Neural progenitor cell (in vitro differentiated cells): Measurements from ENCODE around the gene AIMP1. TPM values are rescaled to one million over a fixed set of nuclear protein-coding genes. Genes with fewer than 3 reads are reported as not detected.

Source experiments
- DNase-seq: peaks from one replicate; pipeline ENCODE4 v3.0.0-alpha.2; 2016; ENCODE audit warnings: low spot score
- H2AFZ ChIP-seq: fragments of 200-600 bp; sonication (generic); replicated peaks from 2 replicates; pipeline ENCODE4 v1.6.1; 2016; ENCODE audit warnings: antibody characterized with exemption
- H3F3A ChIP-seq: fragments of 200-600 bp; sonication (generic); 2 replicates; pipeline ENCODE4 v1.6.1; 2016; ENCODE audit warnings: antibody characterized with exemption, low read depth
- H3K27ac ChIP-seq: fragments of 200-600 bp; sonication (generic); 2 replicates; pipeline ENCODE4 v1.5.1; 2016; ENCODE audit warnings: mild to moderate bottlenecking
- H3K27me3 ChIP-seq: fragments of 200-600 bp; sonication (generic); 2 replicates; pipeline ENCODE4 v1.6.1; 2016; ENCODE audit warnings: mild to moderate bottlenecking, moderate library complexity
- H3K36me3 ChIP-seq: fragments of 200-600 bp; sonication (generic); 2 replicates; pipeline ENCODE4 v1.5.1; 2016
- H3K4me1 ChIP-seq: fragments of 200-600 bp; sonication (generic); 2 replicates; pipeline ENCODE4 v1.6.1; 2016; ENCODE audit warnings: mixed run types
- H3K4me2 ChIP-seq: fragments of 200-600 bp; sonication (generic); 2 replicates; pipeline ENCODE4 v1.6.1; 2016
- H3K4me3 ChIP-seq: fragments of 200-600 bp; sonication (generic); 2 replicates; pipeline ENCODE4 v1.5.1; 2016
- H3K79me2 ChIP-seq: fragments of 200-600 bp; sonication (generic); 2 replicates; pipeline ENCODE4 v1.6.1; 2016; ENCODE audit warnings: low read depth
- H3K9ac ChIP-seq: fragments of 200-600 bp; sonication (generic); 2 replicates; pipeline ENCODE4 v1.6.1; 2016
- H3K9me3 ChIP-seq: fragments of 200-600 bp; sonication (generic); 2 replicates; pipeline ENCODE4 v1.5.1; 2016; ENCODE audit warnings: low read depth
- H4K20me1 ChIP-seq: fragments of 200-600 bp; sonication (generic); 2 replicates; pipeline ENCODE4 v1.6.1; 2016; ENCODE audit warnings: low read depth
- H3K27ac Mint-ChIP-seq: 3 replicates; pipeline ENCODE4 v1.8.0; 2021; ENCODE audit warnings: mixed read lengths
- H3K27me3 Mint-ChIP-seq: 2 replicates; pipeline ENCODE4 v1.8.0; 2022; ENCODE audit warnings: low read depth, mild to moderate bottlenecking, inconsistent platforms, moderate library complexity, mixed read lengths; ENCODE audit not compliant: insufficient read depth
- H3K36me3 Mint-ChIP-seq: 3 replicates; pipeline ENCODE4 v1.8.0; 2021; ENCODE audit warnings: mixed read lengths
- H3K4me1 Mint-ChIP-seq: 3 replicates; pipeline ENCODE4 v1.8.0; 2021; ENCODE audit warnings: mixed read lengths
- H3K4me3 Mint-ChIP-seq: 3 replicates; pipeline ENCODE4 v1.8.0; 2021; ENCODE audit warnings: mild to moderate bottlenecking, moderate library complexity, mixed read lengths
- H3K9me3 Mint-ChIP-seq: 3 replicates; pipeline ENCODE4 v1.8.0; 2020; ENCODE audit warnings: mixed read lengths
- EZH2 ChIP-seq: fragments of 200-600 bp; sonication (generic); IDR thresholded peaks from 2 replicates; pipeline ENCODE4 v1.6.1; 2017; ENCODE audit warnings: antibody characterized with exemption, mild to moderate bottlenecking, moderate library complexity
- EZH2phosphoT487 ChIP-seq: fragments of 200-600 bp; sonication (generic); IDR thresholded peaks from 2 replicates; pipeline ENCODE4 v1.6.1; 2017; ENCODE audit warnings: antibody characterized with exemption
- total RNA-seq: library from RNA; depleted of rRNA; stranded (reverse); fragments of >200 nt; gene quantifications from 2 replicates; pipeline ENCODE4 v1.2.3, GENCODE V29; 2015; ENCODE audit warnings: low replicate concordance
- TF ChIP-seq, protein P1 (sequence below): fragments of 200-600 bp; sonication (generic); IDR thresholded peaks from 2 replicates; pipeline ENCODE4 v1.5.1; 2017; ENCODE audit warnings: antibody characterized with exemption, mild to moderate bottlenecking

AIMP1 gene
- total RNA-seq, 1 donor from 2014 or later = 64.2 TPM

- Histone ChIP-seq H3K79me2 (peaks cover 22% of the 10 kb centered on the region), H3K9ac (no peak overlapping the region), H3K4me2 (no peak overlapping the region), H3K27me3 (no peaks in the 10 kb centered on the region), H2AFZ (no peak overlapping the region), H3K4me3 (no peak overlapping the region), H3K4me1 (no peaks in the 10 kb centered on the region), H4K20me1 (no peaks in the 10 kb centered on the region), H3K9me3 (no peaks in the 10 kb centered on the region), H3K36me3 (no peaks in the 10 kb centered on the region), H3K27ac (no peak overlapping the region), H3F3A (peaks cover 11% of the 10 kb centered on the region)
- TF ChIP-seq, protein P1, sequence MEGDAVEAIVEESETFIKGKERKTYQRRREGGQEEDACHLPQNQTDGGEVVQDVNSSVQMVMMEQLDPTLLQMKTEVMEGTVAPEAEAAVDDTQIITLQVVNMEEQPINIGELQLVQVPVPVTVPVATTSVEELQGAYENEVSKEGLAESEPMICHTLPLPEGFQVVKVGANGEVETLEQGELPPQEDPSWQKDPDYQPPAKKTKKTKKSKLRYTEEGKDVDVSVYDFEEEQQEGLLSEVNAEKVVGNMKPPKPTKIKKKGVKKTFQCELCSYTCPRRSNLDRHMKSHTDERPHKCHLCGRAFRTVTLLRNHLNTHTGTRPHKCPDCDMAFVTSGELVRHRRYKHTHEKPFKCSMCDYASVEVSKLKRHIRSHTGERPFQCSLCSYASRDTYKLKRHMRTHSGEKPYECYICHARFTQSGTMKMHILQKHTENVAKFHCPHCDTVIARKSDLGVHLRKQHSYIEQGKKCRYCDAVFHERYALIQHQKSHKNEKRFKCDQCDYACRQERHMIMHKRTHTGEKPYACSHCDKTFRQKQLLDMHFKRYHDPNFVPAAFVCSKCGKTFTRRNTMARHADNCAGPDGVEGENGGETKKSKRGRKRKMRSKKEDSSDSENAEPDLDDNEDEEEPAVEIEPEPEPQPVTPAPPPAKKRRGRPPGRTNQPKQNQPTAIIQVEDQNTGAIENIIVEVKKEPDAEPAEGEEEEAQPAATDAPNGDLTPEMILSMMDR = no peak
- no peak for TF ChIP-seq EZH2phosphoT487
- no peak for TF ChIP-seq EZH2
- Mint-ChIP-seq H3K4me3 (no peak overlapping the region), H3K4me1 (no peaks in the 10 kb centered on the region), H3K36me3 (peaks cover 11% of the 10 kb centered on the region), H3K27ac (no peak overlapping the region), H3K27me3 (no peaks in the 10 kb centered on the region), H3K9me3 (peaks cover 3% of the 10 kb centered on the region)
- DNase-seq = no peak
These were observed 9.4 kb downstream of the AIMP1 start for GRCh38 chr4:106325800-106326199.

DNA sequence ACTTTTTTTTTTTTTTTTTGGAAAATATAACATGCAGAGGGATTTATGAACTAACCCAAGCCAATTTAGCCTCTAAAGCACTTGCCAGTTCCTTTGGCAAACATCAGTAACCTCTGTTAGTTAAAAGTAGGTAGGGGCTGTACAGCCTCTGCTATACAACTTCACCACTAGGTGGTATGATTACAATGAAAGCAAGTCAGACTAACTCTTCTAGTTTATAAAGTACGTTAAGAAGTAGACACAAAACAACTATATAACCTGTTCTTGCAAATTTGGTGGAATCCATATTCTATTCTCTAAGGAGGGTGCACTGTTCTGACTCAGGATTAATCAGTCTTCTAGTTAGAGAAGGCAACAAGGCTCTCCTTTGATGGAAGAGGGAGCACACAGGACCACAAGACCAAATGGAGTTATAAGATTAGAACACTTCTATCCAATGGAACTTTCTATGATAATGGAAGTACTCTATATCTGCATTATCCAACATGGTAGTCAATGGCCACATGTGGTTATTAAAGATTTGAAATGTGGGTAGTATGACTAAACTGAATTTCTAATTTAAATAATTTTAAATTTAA is 12.8 kb downstream of the AIMP1 start:
- no peaks in the 10 kb centered on the region for H3K27me3 Mint-ChIP-seq
- Histone ChIP-seq H3K27me3 (no peaks in the 10 kb centered on the region), H3K4me3 (no peak overlapping the region), H3K4me2 (no peak overlapping the region), H3K27ac (no peak overlapping the region), H2AFZ (no peak overlapping the region), H3K9ac (no peak overlapping the region), H3F3A (peaks cover 11% of the 10 kb centered on the region), H3K79me2 (peaks cover under 1% of the 10 kb centered on the region), H3K9me3 (no peaks in the 10 kb centered on the region), H4K20me1 (no peaks in the 10 kb centered on the region), H3K36me3 (peaks cover 4% of the 10 kb centered on the region), H3K4me1 (no peaks in the 10 kb centered on the region)
- peak; percentile 26 for DNase-seq
- peaks cover 5% of the 10 kb centered on the region for H3K36me3 Mint-ChIP-seq
- H3K9me3 Mint-ChIP-seq = no peaks in the 10 kb centered on the region
- H3K4me3 Mint-ChIP-seq = no peak overlapping the region
- H3K4me1 Mint-ChIP-seq = no peaks in the 10 kb centered on the region
- TF ChIP-seq, protein P1 = peak; percentile 69
- TF ChIP-seq EZH2 = no peak
- no peak overlapping the region for H3K27ac Mint-ChIP-seq

DNA sequence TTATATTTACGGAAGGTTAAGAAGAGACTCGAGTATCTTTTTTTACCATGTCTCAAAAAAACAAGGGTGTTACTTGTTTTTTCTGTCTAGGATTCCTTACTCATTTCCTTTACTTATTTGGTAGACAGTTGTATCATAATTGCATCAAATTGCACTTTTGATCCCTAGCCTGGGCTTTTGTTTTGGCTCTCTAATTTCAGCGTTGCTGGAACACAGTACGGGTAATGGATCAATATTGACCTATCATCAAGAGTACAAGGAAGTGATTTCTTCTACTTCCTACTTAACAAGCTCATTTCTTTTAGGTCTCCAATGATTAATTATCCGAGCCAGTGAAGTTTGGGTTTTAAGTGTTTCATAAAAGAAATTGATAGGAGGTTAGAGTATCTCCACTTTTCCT is 16.8 kb downstream of the AIMP1 start:
- Mint-ChIP-seq H3K36me3 (peaks cover 14% of the 10 kb centered on the region), H3K4me3 (no peak overlapping the region), H3K9me3 (no peaks in the 10 kb centered on the region), H3K27ac (no peak overlapping the region), H3K4me1 (no peaks in the 10 kb centered on the region), H3K27me3 (no peaks in the 10 kb centered on the region)
- TF ChIP-seq EZH2 = no peak
- TF ChIP-seq, protein P1 = no peak
- H3K36me3 ChIP-seq = peaks cover 14% of the 10 kb centered on the region
- no peak for DNase-seq
- H3F3A ChIP-seq = peaks cover 7% of the 10 kb centered on the region
- H3K79me2 ChIP-seq = no peaks in the 10 kb centered on the region
- H2AFZ ChIP-seq = no peak overlapping the region
- H3K4me2 ChIP-seq = no peak overlapping the region
- no peaks in the 10 kb centered on the region for H3K27me3 ChIP-seq
- no peaks in the 10 kb centered on the region for H4K20me1 ChIP-seq
- no peak overlapping the region for H3K9ac ChIP-seq
- H3K4me3 ChIP-seq = no peak overlapping the region
- no peak overlapping the region for H3K27ac ChIP-seq
- H3K4me1 ChIP-seq = no peaks in the 10 kb centered on the region
- no peaks in the 10 kb centered on the region for H3K9me3 ChIP-seq
